GM19328 (cell line): ENCODE measurements around the gene PHLPP1.
A peak's percentile ranks its signal among the peaks of the same experiment; 100 is the strongest.
"Not testable (repeated sequence)": the region's sequence is repeated elsewhere in the genome, so short reads cannot be mapped to it uniquely, and the experiment has no call there.

Experiments
- ATAC-seq: cut with Tn5 transposase; IDR thresholded peaks from one replicate; pipeline ENCODE4 v1.9.1; 2021; ENCODE audit warnings: mild to moderate bottlenecking, moderate library complexity; ENCODE audit not compliant: unreplicated experiment

Gene PHLPP1

DNA sequence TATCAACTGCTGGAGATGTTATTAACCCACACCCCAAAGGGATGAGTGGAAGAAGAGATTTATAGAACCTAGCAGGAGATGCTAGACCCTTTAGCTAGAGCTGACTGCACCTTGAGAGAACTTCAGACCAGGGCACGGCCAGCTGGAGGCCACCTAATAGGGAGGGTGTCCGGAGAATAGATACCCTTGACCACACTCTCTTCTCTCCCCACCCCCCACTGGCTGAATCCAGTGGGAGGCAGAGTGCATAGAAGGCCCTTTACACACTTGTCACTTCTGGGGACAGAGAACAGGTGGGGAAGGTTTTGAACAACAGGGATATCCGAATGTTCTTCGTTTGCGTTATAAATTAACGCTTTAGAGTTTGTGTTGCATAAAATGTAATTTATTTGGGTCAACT lies 84.6 kb downstream of the PHLPP1 start:
- ATAC-seq: no peak

GRCh38 chr18:62802523-62802922 lies 87.2 kb downstream of the PHLPP1 start:
- no peak for ATAC-seq

DNA sequence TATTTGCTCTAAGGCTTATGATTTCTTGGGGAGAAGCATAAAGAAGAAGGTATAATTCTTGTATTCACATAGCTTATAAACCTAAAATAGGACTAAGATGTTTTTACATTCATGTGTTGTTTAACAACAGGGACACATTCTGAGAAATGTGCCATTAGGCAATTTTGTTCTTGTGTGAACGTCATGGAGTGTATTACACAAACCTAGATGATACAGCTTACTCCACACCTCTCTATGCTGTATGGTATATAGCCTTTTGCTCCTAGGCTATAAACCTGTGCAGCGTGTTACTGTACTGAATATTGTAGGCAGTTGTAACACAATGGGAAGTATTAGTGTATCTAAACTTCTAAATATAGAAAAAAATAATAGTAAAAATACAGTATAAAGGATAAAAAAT lies 92.1 kb downstream of the PHLPP1 start:
- no peak for ATAC-seq

DNA sequence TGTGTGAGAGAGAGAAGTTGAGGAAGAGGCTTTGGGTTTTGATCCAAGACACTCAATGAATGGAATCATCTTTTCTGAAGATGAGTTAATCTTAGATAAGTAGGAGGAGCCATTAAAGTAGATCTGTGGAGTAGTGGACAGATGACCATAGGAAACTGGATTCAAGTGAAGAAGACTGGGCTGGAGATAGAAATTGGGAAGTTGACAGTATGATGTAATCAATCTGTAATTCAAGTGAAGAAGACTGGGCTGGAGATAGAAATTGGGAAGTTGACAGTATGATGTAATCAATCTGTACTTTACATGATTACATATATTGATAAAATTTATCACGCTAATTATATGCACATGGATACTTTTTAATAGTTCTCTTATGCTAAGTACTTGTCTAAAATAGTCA lies 92.8 kb downstream of the PHLPP1 start:
- ATAC-seq: no peak

DNA sequence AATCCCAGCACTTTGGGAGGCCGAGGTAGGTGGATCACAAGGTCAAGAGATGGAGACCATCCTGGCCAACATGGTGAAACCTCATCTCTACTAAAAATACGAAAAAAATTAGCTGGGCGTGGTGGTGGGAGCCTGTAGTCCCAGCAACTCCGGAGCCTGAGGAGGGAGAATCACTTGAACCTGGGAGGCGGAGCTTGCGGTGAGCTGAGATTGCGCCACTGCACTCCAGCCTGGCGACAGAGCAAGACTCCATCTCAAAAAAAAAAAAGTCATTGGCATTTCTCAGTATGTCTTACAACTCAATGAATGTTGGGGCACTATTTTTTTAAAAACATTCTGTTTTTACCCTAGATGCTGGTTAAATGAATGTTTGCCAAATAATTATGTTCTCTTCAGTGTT lies 94.1 kb downstream of the PHLPP1 start:
- ATAC-seq: not testable (repeated sequence)

DNA sequence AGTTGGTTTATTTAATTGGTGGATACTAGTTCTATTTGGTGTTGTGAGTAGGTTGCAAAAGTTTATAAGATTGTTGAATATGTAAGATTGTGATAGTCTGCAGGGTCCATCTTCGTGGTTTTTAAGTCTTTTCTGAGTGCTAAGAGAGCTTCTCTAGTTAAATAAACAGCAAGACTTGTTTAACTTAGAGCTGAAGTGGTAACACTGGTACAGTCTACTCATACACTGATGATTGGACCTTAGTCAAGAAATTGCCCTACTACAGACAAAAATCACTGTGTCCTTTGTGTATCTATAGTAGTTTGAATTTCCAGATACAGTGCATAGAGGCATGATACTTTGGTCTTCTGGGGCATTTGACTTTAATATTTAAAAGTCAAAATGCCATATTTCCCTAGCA lies 94.6 kb downstream of the PHLPP1 start:
- no peak for ATAC-seq

DNA sequence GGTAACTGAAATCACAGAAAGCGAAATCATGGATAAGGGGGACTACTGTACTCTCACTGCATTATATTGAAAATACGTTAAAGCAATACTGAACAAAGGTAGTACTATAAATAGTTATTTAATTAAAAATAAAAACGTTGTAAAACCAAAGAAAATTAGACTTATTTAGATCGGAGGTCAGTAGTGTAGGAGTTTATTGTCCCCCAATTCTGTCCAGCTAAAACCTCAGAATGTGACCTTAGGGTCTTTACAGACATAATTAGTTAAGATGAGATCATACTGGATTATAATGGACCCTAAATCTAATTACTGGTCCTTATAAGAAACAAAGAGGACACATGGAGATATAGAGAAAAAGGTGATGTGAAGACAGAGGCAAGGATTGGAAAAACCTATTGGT lies 95.3 kb downstream of the PHLPP1 start:
- no peak for ATAC-seq

DNA sequence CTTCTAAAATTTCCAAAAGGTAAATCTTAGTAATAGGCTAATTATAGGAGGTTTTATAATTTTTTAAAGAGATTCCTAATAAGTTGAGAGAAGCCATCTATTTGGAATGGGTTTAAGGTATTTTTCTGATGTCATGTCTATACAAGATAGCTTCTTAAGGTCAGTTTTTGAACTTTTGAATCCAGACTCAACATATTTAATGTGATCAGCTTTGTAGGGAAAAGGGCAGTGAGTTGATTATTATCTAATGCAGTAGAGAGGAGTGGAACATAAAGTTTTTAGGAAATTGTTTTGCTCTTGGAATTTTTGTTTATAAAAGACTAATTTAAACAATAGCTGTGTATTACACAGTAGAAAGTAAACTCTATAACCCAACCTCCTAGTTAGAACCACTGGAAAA lies 96.3 kb downstream of the PHLPP1 start:
- no peak for ATAC-seq

DNA sequence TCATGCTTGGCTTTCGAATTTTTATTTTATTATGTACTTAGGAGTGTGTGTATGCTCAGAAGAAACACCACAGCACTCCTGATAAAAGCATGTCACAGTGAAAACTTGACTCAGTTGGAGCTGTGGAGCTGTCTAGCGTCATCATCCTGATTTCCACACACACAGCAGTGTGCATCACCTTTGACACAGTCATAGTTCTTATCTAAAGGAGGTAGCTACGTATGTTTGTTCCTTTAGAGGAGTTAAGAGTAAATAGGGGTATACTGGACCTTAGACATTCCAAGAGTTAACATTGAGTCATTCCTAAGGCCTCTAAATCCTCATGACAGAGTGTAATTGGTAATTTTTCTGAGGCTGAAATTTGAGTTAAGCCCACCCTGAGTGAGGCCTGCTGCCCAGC lies 96.9 kb downstream of the PHLPP1 start:
- ATAC-seq: no peak

DNA sequence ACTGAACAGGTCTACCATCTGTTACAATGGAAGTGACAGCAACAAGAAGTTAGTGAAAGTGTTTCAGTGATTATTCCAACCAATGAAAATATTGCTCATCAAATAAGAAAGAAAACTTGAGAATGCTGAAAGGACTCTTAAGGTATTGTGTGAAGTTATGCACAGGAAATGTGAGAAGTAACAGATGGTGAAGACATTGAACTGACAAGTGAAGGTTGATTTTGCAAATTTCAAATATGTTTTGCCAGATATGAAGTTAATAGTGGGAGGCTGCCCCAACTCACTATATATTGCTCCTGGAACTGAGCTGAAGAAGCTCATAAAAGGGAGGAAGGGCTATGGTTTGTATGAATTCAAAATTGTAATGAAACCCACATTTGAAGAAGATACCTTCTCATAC lies 97.5 kb downstream of the PHLPP1 start:
- no peak for ATAC-seq

DNA sequence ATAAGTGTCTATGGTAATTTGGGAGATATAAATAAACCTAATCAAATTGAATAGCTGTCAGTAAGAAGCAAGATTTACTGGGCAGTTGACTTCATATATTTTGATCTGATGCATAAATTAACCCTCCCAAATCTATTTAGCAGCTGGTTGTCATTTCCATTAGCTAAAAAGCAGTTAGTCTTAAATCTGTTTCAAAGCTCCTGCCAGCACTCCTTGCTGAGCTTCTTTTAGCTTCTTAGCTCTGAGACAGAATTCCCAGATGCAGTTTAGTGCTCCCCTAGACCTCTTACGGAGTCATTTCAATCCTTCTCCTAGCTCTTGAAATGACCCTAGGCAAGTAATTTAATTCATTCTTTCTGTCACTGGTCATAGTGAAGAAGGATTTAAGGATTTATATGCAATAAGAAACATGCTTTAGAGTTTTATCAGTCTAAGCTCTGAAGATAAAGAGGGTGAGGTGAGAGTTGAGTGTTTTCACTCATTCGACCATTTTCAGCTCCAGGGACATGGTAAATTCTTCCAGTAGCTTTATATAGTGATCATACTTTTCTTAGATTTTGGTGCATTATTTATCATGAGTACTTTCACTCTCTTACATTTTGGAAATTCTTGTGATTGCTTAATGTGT lies 98.9 kb downstream of the PHLPP1 start:
- ATAC-seq: no peak

DNA sequence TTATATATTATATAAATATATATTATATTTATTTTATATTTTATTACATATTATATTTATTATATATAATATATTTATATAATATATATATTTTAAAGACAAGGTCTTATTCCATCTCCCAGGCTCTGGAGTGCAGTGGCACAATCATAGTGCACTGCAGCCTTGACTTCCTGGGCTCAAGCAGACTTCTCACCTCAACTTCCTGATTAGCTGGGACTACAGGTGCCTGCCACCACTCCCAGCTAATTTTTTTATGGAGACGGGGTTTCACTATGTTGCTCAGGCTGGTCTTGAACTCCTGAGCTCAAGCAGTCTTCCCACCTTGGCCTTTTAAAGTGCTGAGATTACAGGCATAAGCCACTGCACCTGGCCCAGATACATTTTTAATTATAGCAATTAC lies 110.0 kb downstream of the PHLPP1 start:
- no peak for ATAC-seq

DNA sequence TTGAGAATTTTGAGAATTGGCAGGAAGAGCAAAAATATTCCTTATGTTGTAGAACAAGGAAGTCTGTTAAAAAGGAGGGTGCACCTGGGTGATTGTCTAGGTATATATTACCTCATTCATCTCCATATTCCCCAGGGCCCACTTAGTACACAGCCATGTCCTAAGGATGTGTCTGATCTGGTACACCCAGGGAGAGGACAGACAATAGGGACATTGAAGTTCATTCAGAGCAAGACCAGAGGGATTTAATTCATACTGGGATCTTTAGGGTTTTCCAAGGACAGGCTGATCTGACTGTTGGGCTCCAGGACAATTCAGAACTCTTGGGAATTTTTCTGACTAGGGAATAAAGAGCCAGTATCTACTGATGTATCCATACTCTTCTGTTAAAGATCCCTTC lies 112.1 kb downstream of the PHLPP1 start:
- no peak for ATAC-seq

- no peak for ATAC-seq
Observed at GRCh38 chr18:62828091-62828640, 112.8 kb downstream of the PHLPP1 start.

DNA sequence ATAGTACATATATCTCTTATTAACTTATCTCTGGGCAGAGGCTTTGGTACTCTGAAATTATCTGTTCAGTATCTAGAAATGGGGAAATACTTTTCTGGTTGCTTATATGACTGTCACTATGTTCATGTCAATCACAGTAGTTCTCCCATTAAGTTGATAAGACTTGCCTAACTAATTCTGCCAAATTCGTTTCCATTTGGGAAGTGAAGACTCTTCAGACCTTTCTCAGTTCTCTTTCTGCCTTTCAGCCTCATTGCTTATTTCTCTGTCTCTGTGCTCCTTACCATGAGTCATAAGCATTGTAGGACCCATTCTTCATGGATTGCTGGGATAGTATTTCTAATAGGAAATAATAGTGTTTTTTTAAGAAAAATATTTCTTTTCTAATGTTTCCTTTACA lies 113.5 kb downstream of the PHLPP1 start:
- no peak for ATAC-seq

- ATAC-seq: no peak
Observed at GRCh38 chr18:62829936-62830335, 114.6 kb downstream of the PHLPP1 start.

GRCh38 chr18:62832282-62832681 lies 116.9 kb downstream of the PHLPP1 start:
- peak; percentile 50 for ATAC-seq

GRCh38 chr18:62833494-62833893 lies 118.2 kb downstream of the PHLPP1 start:
- no peak for ATAC-seq

- ATAC-seq: no peak
Observed at GRCh38 chr18:62834715-62835114, 119.4 kb downstream of the PHLPP1 start.

- ATAC-seq: no peak
Observed at GRCh38 chr18:62837011-62837410, 121.7 kb downstream of the PHLPP1 start.

GRCh38 chr18:62838475-62839098 lies 123.2 kb downstream of the PHLPP1 start:
- ATAC-seq: peak; percentile 51

DNA sequence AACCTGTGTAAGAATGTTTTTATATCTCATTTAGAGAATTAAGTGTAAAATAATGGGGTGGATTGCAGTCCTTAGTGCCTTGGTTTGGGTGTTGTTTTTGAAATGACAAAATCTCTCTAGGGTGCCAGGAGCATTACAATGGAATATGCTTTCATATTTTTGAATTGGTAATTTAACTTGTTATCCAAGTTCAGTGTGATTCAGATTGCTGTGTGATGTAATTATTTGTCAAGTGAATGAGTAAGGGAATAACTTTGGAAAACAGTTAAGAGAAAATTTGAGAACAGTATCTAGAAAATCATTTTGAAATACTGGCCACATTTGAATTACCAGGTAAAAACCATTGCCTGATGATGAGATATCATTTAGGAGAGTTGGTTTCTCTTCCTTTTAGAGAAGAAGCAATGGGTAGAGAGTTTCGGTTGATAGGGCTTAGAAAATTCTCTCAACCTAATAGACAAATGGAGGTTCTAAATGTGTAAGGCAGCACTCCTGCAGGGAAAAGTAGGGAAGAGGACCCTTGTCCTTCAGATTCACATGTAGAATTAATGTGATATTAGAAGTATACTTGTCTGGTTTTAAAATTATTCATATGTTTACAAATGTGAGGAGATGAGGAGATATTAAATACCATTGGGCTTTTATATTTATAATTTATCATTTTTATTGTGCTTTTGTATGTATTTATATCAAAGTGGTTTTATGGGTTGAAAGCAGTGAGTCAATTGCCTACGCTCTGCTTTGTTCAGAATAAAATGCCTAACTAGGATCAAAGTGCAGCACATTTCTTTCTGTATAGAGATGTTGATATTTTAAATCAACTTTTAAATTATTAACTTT lies 124.8 kb downstream of the PHLPP1 start:
- no peak for ATAC-seq
